HG03108 (cell line): Measurements from ENCODE around the gene TMEM198.
A peak's percentile ranks its signal among the peaks of the same experiment; 100 is the strongest.

ENCODE experiments used
- ATAC-seq: cut with Tn5 transposase; IDR thresholded peaks from one replicate; pipeline ENCODE4 v1.9.1; 2021; ENCODE audit warnings: moderate library complexity; ENCODE audit not compliant: unreplicated experiment

Gene TMEM198

GRCh38 chr2:219575566-219576504 is 32.0 kb downstream of the TMEM198 start:
- ATAC-seq = no peak

DNA sequence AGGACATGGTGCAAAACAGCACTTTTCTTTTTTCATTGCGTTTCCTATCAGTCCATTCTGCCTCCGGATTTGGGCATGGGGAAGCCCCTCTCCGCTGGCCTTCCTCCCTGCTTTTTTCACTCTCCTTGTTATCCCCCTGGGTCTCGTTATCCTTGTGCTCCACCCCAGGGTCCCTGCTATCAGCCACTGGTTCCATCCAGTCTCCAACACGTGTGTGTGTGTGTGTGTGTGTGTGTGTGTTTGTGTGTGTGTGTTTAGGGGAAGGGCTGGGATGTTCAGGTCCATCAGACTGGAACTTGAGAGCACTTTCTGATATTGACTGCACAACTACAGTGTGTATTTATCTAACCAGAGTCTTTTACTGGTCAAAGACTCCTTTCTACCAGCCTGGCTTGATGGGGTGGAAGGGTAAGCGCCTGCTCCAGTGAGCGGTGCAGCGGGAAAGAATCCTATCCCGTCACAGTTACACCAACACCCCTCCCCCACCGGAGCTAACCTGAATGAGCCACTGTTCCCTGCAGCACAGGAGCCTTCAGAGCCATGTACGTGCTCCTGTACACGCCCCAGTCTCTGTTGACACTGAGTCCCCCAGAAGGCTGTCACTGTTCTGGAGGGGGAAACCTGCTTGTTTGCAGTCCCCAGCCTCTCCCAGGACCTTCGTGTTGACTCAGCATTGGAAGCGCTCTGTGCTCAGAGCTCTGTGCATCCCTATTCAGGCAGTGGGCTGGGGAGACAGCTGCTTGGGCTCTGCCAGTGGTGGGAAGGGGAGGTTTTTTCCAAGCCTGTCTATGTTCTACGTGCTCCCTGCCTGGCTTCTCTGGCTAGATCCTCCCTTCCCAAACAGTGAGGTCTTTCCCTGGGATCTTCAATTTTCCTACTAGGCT is 32.9 kb downstream of the TMEM198 start:
- ATAC-seq = no peak

- ATAC-seq = no peak
Observed at GRCh38 chr2:219578811-219579613, 35.2 kb downstream of the TMEM198 start.

GRCh38 chr2:219581346-219581745 is 37.5 kb downstream of the TMEM198 start:
- no peak for ATAC-seq

GRCh38 chr2:219591091-219591490 is 47.3 kb downstream of the TMEM198 start:
- ATAC-seq = no peak

DNA sequence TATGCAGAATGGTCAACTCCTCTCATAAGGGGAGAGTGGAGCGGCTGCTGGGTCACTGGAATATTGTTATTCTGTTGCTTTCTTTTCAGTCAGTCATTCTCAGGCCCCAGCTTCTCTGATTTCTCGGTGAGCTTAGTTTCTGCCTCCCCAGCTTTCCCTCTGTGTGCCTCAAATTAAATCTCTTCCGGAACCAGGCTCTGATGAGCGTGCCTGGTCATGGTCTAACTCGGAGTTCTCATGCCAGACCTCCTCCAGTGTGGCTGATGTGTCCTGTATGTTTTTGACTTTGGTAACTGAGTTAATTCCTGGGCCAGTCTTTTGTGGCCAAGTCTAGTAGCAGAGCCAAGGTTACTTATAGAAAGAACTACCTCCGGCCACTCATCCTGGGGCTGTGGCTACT is 48.9 kb downstream of the TMEM198 start:
- ATAC-seq = no peak

- ATAC-seq = no peak
Observed at GRCh38 chr2:219593154-219593553, 49.3 kb downstream of the TMEM198 start.

DNA sequence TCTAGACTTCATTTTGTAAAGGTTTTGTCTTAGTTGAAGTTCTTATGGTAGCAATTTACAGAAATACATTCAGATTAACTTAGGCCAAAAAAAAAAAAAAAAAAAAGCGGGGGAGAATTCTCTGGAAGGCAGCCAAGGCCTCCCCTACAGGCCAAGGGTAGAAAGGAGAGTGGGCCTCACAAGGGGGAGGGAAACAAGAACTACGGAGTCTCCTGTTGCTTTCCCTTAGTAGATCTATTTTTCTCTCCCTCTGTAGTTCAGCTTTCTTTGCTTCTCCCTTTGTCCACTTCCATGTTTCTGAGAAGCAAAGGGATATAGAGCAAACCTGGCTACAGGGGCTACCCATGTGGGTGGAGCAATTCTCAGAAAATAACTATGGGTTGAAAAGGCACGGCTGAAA is 51.4 kb downstream of the TMEM198 start:
- no peak for ATAC-seq

DNA sequence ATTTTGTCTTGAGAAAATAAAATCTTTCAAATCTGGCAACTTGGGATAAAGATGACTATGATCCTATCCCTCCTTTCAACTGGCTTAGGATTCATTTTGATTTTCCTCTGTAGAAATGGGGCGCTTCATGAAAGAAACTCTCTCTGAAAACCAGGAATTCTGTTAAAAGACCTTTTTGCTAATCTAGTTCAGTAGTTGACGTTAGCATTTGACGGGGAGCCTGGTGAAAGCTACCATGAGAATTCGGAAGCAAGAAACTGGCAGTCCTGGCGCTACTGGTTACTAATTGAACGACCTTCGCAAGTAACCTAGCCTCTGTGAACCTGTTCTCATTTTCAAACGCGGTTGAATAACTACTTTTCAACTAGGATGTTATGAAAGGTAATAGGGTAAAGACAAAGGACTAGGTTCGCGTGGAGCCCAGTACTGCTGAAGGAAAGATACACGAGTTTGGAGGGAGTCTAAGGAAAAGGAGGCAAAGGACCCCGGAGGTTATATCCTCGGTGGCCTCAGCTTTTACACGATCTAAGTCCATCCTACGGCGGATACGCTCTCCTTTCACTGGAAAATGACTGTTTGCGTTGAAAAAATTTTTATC is 53.2 kb downstream of the TMEM198 start:
- ATAC-seq = no peak

DNA sequence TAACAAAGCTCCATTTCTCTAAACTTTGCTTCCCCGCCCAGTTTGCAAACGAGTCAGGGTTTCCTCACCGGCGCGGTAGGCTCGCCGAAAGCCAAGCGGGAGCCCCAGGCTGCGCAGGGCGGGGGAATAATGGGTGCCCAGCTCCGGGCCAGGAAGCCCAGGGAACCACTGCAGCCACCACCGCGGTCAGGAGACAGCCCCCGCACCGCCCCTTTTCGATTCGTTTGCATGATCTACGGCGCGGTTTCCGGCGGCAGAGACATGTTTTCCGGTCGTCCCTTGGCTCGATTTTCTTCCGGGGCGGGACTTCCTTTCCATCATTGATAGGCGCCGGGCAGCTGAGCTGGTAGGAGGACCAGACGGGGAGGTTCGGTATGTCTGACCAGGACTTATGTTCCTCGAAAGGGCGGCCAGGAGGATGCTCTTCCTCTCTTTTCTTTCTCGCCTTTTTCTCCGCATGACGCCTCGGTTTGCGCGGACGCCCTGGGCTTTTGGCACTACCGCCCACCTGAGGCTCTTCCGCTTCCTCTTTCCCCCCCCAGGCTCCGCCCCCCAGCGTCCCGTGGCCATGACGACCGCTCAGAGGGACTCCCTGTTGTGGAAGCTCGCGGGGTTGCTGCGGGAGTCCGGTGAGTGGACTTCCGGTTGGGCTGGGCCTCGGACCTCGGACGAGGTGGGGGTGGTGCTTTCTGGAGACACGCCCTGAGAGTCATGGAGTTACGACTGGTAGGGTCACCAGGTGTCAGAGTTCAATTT is 53.9 kb downstream of the TMEM198 start, which contains the start of gene STK11IP:
Gene STK11IP, plus strand, starts transcription at position 306 of the 756 bp plus-strand sequence. Its CDS starts 263 bp downstream, at position 569.
- ATAC-seq = peak; percentile 88

DNA sequence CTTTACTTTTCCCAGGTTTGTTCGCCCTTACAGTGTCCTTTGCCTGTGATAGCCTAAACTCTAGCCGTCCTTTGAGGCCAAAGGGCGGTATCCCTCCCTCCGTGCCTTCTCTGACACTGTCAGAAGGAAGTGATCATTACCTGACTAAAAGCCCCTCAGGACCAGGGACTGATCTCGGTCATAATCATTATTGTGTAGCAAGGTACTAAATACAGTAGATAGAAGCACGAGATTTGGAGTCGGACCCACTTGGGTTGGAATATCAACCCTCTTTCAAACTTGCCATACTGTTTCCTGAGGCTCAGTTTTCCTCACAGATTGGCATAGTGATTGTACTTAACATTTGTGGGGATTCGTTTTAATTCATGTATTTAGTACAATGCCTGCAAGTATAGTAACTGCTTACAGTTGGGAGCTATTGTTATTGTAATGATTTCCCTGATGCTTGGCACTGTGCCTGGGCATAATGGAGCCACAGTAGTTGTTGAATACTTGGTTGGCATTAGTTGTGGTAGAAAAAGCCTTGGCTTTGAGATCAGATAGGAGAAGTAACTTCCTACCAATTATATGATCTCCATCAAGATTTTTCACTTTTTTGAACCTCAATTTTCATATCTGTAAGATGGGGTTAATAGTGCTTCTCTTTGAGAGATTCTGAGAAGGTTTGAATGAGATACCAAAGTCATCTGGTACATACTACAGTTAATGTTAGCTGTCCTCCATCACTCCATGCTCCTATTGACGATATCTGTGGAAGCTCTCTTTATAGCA is 54.7 kb downstream of the TMEM198 start:
- ATAC-seq = no peak
